Fibroblast of skin of back (primary cell): ENCODE measurements around the gene PFKM. TPM values are rescaled to one million over a fixed set of nuclear protein-coding genes. Genes with fewer than 3 reads are reported as not detected.

Source experiments
- DNase-seq: peaks from one replicate; pipeline ENCODE4 v3.0.0-alpha.2; 2013
- polyA plus RNA-seq, 2 experiments: library from polyadenylated mRNA; unstranded; fragments of 120-200 nt; gene quantifications; one replicate each; pipeline ENCODE4 v1.2.1, GENCODE V29; 2013; ENCODE audit not compliant: insufficient read length in 2 of 2

PFKM gene
- polyA plus RNA-seq (2013, experiment 1 of 2; ENCODE audit: insufficient read length): 35.4 TPM
- polyA plus RNA-seq (2013, experiment 2 of 2; ENCODE audit: insufficient read length): 35.2 TPM

DNA sequence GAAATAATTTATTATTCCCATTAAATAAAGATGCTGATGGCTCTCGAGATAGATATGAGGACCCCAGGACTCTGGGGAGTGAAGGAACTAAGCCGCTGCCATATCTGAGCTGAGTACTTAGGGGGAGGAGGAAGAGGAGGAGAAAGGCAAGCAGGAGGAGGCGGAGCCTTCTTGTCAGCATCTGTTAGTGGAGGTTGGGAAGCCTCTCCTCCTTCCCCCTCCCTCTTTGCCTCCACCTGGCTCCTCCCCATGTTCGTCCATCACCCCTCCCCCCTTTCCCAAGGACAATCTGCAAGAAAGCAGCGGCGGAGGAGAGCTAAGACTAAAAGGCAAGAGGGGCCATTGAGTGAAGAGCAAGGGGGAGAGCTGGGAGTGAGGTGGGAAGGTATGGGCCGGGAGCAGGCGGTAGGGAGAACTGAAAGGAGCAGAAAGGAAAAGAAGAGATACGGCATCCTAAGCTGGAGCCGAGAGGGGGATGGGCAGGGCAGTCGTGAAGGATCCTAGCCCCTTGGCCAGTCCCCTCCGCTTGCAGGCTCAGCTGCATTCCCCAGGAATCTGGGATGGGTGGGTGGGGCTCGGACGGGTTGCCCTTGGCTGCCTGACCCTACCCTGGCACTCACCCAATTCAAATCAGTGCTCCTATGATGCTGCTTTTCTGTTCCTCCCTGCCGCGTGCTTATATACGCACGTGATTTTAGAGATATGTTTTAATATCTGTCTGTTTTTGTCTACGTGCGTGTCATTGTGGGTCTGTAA is at the start of gene PFKM:
Gene PFKM (plus strand): TSS at position 287 of the 756 bp plus-strand sequence. CDS start 3,411 bp downstream, outside the sequence.
- peak; percentile 90 for DNase-seq

DNA sequence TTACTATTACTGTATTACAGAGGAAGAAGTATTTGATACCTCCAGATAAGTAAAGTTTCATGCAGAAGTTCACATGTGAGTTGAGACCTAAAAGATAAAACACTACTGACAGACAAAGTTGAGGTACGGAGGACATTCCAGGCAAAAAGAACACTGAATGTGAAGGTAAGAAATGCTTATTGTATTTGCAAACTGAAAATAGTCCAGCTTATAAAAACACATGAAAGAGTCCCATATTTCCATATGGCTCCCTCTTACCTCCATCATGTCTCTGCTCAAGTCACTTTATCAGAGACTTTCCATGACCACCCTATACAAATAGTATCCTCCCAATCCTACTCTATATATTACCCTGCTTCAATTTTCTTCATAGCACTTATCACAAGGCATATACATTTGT is 49.1 kb upstream of the PFKM start:
- DNase-seq: no peak

DNA sequence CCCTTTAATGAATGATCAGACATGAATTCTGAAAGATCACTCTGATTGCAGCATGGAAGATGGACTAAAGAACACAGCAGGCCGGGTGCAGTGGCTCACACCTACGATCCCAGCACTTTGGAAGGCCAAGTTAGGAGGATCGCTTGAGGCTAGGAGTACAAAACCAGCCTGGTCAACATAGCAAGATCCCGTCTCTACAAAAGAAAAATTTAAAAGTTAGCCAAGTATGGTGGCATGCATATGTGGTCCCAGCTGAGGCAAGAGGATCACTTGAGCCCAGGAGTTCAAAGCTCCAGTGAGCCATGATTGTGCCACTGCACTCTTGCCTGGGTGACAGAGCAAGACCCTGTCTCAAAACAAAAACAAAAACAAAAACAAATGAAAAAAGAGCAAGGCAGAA is 48.4 kb upstream of the PFKM start:
- DNase-seq: no peak

DNA sequence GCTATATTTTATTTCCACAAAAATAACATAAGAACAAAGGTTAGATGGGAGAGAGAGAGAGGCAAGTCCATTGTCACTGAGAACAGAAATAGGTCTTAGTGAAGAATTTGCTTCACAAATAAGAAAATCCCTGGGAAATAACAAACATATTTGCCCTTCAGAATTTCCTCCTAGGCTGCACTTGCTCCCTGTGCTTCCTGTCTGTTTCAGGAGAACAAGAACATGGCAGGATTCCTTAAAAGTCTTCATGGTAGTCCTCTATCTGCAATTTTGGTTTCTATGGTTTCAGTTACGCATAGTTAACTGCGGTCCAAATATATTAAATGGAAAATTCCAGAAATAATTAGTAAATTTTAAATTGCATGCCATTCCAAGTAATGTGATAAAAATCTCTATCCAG is 47.4 kb upstream of the PFKM start:
- DNase-seq: no peak

DNA sequence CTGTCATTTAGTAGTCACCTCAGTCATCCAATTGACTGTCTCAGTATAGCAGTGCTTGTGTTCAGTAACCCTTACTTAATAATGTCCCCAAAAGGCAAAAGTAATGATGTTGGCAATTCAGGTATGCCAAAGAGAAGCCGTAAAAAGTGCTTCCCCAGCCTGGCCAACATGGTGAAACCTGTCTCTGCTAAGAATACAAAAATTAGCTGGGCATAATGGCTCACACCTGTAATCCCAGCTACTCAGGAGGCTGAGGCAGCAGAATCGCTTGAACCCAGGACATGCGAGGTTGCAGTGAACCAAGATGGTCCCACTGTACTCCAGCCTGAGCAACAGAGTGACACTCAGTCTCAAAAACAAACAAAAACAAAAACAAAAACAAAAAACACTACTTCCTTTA is 46.9 kb upstream of the PFKM start:
- DNase-seq: no peak

DNA sequence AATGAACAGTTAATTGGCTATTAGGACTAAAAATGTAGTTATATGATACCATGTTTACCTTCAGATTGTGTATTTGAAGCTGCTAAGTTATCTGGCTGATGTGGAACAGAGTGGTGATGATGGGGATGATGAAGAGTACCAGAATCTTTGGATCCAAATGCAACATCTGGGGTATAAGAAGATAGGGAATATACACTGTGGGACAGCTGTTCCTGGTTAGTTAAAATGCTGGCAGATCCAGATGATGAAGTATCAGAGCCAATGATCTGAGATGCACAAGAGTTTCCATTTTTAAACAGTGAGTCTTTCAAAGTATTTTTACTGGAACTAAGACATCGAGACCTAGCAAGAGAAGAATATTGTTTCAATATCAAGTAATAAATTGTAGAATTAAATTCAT is 44.9 kb upstream of the PFKM start:
- DNase-seq: no peak

DNA sequence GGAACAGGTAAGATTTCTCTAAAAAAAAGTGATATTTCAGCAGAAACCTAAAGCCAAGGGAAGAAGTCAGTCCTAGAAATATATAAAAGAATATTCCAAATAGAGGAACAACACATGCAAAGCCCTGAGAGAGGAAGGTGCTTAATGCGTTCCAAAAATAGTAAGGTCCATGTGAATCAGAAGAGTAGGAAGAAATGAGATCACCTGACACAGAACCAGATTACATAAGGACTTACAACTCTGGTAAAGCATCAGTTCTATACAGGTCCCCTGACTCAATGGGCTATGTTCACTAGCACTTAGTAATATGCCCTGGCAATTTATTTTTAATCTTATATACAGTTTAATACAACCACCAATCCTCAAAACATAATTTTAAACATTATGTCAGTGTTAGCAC is 43.3 kb upstream of the PFKM start:
- DNase-seq: no peak

DNA sequence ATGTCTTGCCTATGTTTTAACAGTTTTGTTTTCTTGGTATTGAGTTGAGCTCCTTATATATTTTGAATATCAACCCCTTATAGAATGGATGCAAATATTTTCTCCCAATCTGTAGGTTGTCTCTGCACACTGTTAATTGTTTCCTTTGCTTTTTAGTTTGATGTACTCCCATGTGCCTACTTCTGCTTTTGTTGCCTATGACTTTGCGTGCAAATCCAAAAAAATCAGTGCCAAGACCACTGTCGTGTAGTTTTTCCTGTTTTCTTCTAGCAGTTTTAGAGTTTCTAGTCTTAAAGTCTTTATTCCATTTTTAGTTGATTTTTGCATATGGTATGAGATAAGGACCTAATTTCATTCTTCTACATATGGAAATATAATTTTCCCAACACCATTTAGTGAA is 42.1 kb upstream of the PFKM start:
- DNase-seq: no peak

DNA sequence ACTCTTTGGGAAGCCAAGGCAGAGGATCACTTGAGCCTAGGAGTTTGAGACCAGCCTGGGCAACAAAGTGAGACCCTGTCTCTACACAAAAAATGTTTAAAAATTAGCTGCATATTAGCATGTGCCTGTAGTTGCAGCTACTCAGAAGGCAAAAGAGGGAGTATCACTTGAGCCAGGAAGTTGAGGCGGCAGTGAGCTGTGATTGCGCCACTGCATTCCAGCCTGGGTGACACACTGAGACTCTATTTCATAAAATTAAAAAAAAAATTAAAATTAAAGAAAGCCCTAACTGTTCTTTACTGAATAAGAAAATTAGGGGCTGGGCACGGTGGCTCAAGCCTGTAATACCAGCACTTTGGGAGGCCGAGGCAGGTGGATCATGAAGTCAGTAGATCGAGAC is 40.3 kb upstream of the PFKM start:
- peak; percentile 47 for DNase-seq

DNA sequence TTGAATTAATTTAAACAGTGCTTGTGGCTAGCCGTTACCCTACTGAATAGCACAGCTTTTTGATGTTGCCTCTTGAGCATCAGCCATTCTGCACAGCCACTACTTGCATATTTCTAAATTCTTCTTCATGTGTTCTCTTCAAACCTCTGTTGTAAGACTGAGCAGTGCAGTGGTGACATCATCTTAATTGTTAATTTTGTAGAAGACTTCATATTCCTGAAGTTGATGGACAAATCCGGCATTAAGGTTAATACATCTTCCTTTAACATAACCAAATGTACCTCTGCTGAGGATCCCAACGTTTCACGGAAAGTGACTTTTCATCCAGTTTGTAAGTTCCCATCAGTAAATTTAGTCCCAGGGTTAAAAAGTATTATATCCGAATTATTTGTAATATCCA is 38.9 kb upstream of the PFKM start:
- no peak for DNase-seq

DNA sequence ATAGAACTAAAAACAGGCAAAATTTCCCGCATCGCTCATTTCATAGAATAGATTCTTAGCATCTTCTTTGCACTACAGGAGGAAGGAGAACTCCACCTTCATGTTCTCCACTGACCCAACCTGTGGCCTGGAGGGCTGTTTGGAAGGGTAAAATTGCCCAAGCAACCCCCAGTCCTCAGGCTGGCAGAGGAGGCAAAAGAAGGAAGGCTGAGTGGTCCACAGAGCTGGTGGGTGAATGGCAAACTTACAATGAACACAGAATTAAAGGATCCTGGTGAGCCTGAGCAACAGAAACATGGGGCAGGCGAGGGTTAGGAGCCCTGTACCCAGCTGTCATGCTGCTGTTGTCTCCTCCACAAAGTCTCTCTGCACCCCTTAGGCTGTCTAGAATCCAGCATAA is 38.3 kb upstream of the PFKM start:
- no peak for DNase-seq

DNA sequence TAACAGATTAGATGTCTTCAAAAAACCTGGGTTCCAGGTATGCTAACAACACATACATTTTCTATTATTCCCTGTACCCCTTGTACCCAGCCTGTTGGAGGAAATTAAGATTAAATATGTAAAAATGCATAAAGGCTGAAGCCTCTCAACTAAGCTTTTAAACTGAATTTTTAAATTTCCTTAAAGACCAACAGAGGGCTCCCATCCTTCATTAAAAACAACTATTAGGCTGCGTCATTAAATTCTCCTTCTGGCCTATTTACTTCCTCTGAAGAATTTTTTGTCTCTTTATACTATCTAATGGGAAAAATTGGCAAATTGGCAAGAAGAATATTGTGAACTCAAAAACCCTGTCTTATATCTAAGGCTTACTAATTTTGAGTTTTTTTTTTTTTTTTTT is 35.1 kb upstream of the PFKM start:
- DNase-seq: no peak

DNA sequence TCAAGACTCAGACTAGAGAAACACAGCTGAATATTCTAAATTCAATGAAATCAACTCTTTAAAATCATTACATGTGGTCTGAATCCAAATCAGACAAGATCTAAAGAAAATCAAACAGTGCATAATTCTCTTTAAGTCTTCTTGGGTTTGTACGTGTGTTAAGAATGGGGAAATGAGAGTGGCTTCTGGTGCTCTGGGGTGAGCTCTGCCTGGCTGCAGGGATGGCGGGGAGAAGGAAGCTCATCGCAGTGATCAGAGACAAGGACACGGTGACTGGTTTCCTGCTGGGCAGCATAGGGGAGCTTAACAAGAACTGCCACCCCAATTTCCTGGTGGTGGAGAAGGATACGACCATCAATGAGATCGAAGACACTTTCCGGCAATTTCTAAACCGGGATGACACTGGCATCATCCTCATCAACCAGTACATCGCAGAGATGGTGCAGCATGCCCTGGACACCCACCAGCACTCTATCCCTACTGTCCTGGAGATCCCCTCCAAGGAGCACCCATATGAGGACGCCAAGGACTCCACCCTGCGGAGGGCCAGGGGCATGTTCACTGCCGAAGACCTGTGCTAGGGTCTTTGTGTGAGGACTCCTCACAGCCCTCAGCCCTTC is 34.2 kb upstream of the PFKM start:
- no peak for DNase-seq

DNA sequence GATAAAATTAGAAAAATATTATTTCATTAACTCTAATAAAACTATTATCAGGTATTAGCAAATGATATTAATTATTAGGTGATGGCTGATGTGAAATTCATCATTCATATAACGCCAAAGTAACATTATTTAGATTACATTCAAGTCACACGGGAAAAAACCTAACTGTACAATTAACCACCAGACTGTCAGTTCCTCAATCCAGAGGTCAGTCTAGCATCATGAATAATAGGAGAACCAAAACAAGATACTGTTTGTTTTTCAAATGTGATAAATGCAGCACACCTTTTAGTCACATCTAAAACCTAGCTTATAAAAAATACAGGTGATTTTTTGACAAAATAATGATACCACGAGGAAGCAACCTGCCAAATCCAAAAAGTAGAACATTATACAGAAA is 32.8 kb upstream of the PFKM start:
- DNase-seq: no peak

DNA sequence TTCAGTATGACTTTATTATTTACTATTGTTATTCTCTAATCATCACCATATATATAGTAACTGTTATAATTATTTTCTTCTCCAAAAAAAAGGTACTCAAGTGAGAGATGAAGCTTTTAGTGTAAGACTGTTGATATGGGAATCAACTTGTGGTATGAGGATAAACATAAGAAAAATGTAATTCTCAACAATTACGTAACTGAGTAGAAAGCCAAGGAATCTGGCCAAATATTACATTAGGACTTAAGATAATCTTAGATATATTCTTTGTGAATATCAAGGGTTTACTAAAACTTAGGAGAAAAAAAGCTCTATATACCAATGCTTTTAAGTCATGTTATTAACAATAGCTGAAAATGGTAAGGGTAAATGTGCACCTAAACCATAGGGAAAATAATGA is 26.6 kb upstream of the PFKM start:
- DNase-seq: no peak

DNA sequence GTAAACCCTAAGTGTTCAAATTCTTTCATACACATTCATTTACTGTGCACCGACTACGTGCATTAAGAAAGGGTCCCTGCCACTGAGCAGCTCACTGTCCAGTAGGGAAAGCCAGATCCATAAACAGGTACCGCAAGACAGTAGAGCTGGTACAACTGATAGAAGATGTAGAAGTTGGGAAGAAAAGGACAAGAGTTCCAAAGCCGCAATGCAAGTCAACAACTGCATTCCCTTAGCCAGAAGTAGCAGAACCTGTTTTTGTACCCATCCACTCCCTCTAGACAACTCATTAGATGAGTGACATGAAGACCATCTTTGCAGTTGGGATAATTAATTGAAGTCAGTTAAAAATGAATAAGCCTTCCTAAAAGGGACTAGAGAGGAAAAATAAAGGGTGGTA is 14.6 kb upstream of the PFKM start:
- no peak for DNase-seq

DNA sequence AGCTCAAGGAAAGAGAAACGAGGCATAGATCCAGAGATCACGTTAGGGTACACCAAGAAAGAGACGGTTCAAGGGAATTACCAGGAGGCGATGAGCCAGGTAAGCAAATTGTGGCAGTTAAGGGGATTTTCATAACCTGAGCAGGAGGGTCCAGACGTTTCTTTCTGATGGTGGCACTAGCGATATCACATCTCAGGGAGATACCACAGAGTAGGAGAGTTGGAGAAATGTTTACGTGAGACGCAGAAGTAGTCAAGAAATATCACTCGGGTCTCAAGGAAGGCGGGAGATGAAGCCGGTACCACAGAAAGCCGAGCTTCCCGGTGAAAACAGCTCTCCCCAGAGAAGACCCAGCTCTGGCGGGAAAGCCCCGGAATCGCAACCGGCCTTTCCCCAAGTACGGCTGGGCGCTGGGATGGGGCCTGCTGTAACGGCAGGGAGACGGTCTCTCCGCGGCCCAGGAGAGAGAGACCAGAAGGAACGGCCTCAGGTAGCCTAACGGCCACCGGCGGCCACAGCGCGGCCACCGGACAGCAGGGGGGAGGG is 13.8 kb upstream of the PFKM start:
- DNase-seq: no peak

DNA sequence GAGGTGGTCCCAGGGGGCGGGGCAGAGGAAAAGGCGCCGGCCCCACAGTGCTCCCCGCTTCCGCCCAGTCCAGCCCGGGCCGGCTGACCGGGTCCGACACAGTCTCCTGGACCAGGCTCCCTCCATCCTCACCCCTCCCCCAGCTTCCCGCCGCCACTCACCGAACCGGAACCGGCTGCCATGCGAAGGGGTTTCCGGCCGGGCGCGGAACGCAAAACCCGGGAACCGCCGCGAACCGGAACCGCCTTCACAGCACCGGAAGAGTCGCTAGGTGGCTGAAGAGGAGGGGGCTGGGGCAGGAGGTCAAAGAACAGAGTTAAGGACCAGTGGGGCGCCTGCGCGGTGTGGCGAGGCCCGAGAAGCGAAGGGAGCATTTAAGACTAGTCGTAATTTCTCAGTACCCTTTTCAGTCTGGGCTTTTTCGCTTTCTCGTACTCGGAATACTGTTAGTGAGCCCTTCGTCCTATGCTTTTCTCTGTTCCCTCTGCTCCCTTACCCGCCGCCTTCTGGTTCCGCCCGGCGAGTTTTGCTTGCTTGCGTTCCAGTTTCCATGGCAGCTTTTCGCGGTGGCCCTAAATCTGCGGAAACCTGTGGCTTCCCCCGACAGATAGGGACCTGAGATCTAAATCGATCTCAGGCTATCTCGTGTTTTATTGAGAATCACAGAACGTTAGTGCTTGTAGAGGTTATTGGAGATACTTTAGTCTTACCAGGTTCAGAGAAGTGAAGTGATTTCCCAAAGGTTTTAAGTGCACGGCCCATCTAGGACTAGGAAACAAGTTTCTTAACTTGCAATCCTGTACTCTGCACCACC is 13.1 kb upstream of the PFKM start, which contains the start of gene SENP1:
Gene SENP1 (minus strand): TSS at position 213 of the 814 bp plus-strand sequence. CDS start 4,607 bp downstream, outside the sequence.
- DNase-seq: peak; percentile 87

DNA sequence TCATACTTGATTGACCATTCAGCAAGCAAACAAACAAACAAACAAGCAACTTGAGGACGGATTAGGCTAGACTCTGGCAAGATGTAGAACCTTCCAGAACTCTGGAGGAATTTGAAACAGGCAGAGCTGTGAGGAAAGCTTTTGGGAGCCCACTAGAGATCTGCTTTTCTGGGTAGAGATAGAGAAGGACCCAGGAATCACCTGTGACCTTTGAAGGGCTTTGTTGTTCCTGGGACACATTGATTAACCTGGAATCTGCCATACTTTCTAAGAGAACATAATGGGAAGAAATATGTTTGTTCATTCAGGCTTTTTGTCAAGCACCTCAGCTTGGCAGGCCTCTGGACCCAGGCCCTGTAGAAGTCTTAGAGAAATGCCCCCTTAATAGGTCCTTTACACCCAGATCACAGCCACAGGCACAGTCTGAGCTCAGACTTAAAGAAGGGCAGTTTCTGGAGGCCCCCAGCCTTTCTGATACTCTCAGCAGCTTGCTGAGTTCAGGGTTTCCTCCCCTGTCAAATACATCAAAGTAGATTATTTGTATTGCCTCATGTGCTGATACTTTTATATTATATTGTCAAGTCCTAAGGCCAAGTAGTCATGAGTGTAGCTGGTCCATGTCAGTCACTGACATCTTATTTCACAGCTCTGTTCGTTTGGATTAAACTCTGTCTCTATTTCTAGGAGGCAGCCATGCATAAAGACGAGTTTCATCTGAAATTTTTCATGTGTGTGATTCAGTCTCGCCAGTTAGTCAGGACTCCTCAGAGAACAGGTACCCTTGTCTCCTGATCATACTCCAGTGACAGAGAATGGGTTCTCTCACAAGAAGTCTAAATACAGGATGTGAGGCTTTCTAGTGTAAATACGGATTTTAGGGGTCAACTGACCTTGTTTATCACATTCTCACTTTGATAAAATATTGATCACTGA is 12.2 kb upstream of the PFKM start:
- DNase-seq: no peak

DNA sequence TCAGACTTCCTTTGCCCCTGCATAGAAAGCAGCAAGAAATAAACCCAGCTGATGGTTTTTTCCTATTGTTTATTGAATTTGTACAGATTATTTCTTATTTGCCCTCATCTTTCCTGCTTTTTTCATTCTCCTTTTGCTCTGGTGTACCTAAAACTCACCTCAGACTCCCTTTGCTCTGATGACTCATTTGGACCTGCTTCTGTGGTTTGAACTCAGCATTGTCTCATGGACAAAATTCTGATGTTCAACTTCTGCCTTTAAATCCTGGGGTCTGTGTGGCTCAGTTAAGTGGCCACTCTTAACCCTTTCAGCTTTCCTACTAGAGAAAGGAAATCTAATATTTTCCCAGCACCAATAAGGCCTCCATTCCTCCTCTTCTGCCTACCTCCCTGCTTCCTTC is 9.7 kb upstream of the PFKM start:
- DNase-seq: no peak

DNA sequence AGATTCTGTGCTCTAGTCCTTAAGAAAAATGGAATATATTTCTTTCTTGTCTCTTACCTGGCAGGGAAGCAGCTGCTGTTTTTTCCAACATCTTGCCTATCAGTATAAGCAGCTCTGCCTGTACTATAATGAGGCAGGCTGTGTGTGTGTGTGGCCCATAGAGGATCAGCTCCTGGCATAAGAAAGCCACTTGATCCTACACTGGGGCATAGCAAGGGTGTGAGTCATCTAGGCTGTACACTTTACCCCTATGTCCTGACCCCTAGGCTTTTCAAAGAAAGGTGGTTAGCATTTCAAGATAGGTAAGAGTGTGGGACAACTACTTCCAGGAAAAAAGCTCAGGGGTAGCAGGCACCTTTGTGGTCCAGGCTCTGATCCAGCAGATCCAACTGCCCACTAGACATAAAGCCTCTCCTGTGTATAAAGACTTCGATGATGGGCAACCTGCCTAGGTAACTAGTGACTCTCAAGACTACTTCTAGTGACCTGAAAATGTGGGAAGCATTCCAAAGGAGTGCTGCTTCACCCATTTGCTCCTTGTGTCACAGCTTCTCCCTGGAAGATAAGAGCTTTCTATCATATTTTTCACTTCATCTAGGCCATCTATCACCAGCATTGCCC is 8.4 kb upstream of the PFKM start:
- DNase-seq: no peak
